ENCODE data around the gene CCDC68. TPM values are rescaled to one million over a fixed set of nuclear protein-coding genes. Genes with fewer than 3 reads are reported as not detected.

CCDC68 gene
- total and polyA plus RNA-seq, 2 of the 4 experiments (the other 2 are of a cell fraction) = 0.46 to 0.54 TPM

GRCh38 chr18:54924948-54925347, 34.3 kb downstream of the CCDC68 start:
- no peak for ATAC-seq (ENCODE audit: low read depth)
- TF ChIP-seq, protein P1, sequence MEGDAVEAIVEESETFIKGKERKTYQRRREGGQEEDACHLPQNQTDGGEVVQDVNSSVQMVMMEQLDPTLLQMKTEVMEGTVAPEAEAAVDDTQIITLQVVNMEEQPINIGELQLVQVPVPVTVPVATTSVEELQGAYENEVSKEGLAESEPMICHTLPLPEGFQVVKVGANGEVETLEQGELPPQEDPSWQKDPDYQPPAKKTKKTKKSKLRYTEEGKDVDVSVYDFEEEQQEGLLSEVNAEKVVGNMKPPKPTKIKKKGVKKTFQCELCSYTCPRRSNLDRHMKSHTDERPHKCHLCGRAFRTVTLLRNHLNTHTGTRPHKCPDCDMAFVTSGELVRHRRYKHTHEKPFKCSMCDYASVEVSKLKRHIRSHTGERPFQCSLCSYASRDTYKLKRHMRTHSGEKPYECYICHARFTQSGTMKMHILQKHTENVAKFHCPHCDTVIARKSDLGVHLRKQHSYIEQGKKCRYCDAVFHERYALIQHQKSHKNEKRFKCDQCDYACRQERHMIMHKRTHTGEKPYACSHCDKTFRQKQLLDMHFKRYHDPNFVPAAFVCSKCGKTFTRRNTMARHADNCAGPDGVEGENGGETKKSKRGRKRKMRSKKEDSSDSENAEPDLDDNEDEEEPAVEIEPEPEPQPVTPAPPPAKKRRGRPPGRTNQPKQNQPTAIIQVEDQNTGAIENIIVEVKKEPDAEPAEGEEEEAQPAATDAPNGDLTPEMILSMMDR (conservative IDR thresholded peaks at IDR 0.05; ENCODE audit: low read depth, low read length) = no peak
- TF ChIP-seq NFE2L2 (IDR thresholded peaks at IDR 0.05; ENCODE audit: low read depth, low read length) (no peak), RAD21 (IDR thresholded peaks at IDR 0.05; ENCODE audit: low read length) (no peak), CHD1 (IDR thresholded peaks at IDR 0.05; ENCODE audit: low read depth, low read length) (no peak), MXI1 (IDR thresholded peaks at IDR 0.05; ENCODE audit: borderline replicate concordance, low read depth, low read length) (no peak), BHLHE40 (IDR thresholded peaks at IDR 0.05; ENCODE audit: low read depth, low read length) (no peak), USF2 (IDR thresholded peaks at IDR 0.05; ENCODE audit: low read depth, low read length) (no peak), FOS (IDR thresholded peaks at IDR 0.05; ENCODE audit: low read depth, low read length) (no peak), RCOR1 (IDR thresholded peaks at IDR 0.05; ENCODE audit: insufficient replicate concordance, low read length) (no peak)
- no peak overlapping the region for H3K4me3 ChIP-seq (ENCODE audit: insufficient read depth, low read depth, low read length)
- peak overlapping the region in 1 of 2 experiments; percentile 34; a peak in 1 of 4 replicates for H4K8ac ChIP-seq (ENCODE audit: low read depth in 2 of 2, low read length in 2 of 2)
- no peak overlapping the region for H3K23ac ChIP-seq (ENCODE audit: low read depth, low read length)
- no peak overlapping the region; the same call in 1 of the 2 replicates for H3K18ac ChIP-seq (ENCODE audit: low read depth, low read length)
- no peak overlapping the region for H4K5ac ChIP-seq (ENCODE audit: low read depth, low read length)
- H2BK15ac ChIP-seq (ENCODE audit: low read depth, low read length) = no peak overlapping the region
- H3K27ac ChIP-seq (ENCODE audit: insufficient read depth, low read length) = no peak overlapping the region
- ChIA-PET CTCF (no interaction called here), POLR2A (ENCODE audit: unreplicated experiment) (no interaction called here)
- WGBS, 2 experiments (ENCODE audit: extremely low coverage in 2 of 2, insufficient read length in 1 of 2) = no CpG with 5 or more reads among the region's 1 CpG
- H3K79me1 ChIP-seq (ENCODE audit: low read depth in 1 of 2, low read length in 2 of 2) = no peaks in the 10 kb centered on the region
- BruUV-seq (replicated peaks) = no TSS peak
- no peak overlapping the region for H2AK9ac ChIP-seq (replicated peaks; ENCODE audit: low read depth, low read length, poor library complexity)
- no peak overlapping the region for H3K4ac ChIP-seq (ENCODE audit: low read depth, low read length)
- intact Hi-C loops (cut with micrococcal nuclease) = no loop called here
- no peaks in the 10 kb centered on the region; the same call in 1 of the 2 replicates for H3K9me1 ChIP-seq (ENCODE audit: insufficient read depth, low read length)
- peak; percentile 51 for DNase-seq
- no peak overlapping the region for H3K9ac ChIP-seq (ENCODE audit: low read depth, low read length)
- H2AFZ ChIP-seq (replicated peaks; ENCODE audit: low read length, poor library complexity) = no peak overlapping the region
- peaks cover 6% of the 10 kb centered on the region for H3K36me3 ChIP-seq (ENCODE audit: control insufficient read depth, insufficient read depth, low read length)
- no peaks in the 10 kb centered on the region for H3K27me3 ChIP-seq (ENCODE audit: control insufficient read depth, insufficient read depth, low read length)
- H4K91ac ChIP-seq (ENCODE audit: insufficient read depth, low read depth, low read length) = no peak overlapping the region
- no peak overlapping the region for H3K56ac ChIP-seq (ENCODE audit: extremely low read depth, insufficient read depth, low read length)
- in situ Hi-C loops (cut with MboI; ENCODE audit: low sequenced_read_pairs) = loop anchor here (10.0 kb wide), 1 partner anchor 60 kb away; no protein-coding TSS in a partner anchor
- 0 out of 2 replicates have a peak overlapping the region, but pooled peaks have one; percentile 14 for H2BK120ac ChIP-seq (ENCODE audit: low read depth, low read length)
- H3K4me1 ChIP-seq (ENCODE audit: control insufficient read depth, insufficient read depth, low read length) = peaks cover 2% of the 10 kb centered on the region; the same call in 1 of the 2 replicates
- peaks cover 5% of the 10 kb centered on the region for H3K9me3 ChIP-seq (ENCODE audit: control insufficient read depth, insufficient read depth, low read length)
- no peak overlapping the region for H2BK5ac ChIP-seq (ENCODE audit: low read depth, low read length, poor library complexity, severe bottlenecking)
- no peak overlapping the region; the same call in 1 of the 2 replicates for H2BK20ac ChIP-seq (ENCODE audit: low read depth, low read length)
- H2AK5ac ChIP-seq (ENCODE audit: low read depth, low read length) = no peak overlapping the region
- no peak overlapping the region for H3K4me2 ChIP-seq (ENCODE audit: low read depth, low read length)
- H3K14ac ChIP-seq (replicated peaks; ENCODE audit: low read depth, low read length) = no peak overlapping the region
- dilution Hi-C loops (cut with HindIII; ENCODE audit: low sequenced_read_pairs, unreplicated experiment) = no loop called here
- H4K20me1 ChIP-seq (ENCODE audit: insufficient read depth, low read length) = no peaks in the 10 kb centered on the region

Measured in IMR-90 (cell line).